Left kidney (tissue), 2 donors: Measurements from ENCODE around the gene DUOXA2. TPM values are rescaled to one million over a fixed set of nuclear protein-coding genes. Genes with fewer than 3 reads are reported as not detected.

Experiments used
- DNase-seq: peaks from one replicate; pipeline ENCODE4 v3.0.0-alpha.2; 2013
- polyA plus RNA-seq: library from polyadenylated mRNA; unstranded; fragments of 120-200 nt; gene quantifications from one replicate; pipeline ENCODE4 v1.2.1, GENCODE V29; 2013; ENCODE audit not compliant: insufficient read length

Gene DUOXA2
- polyA plus RNA-seq, 1 donor: not detected

GRCh38 chr15:45136378-45136764, 22.2 kb downstream of the DUOXA2 start:
- DNase-seq: no peak

GRCh38 chr15:45137703-45138102, 23.6 kb downstream of the DUOXA2 start:
- no peak for DNase-seq

- no peak for DNase-seq
Measured at GRCh38 chr15:45138814-45139765, 25.0 kb downstream of the DUOXA2 start.

GRCh38 chr15:45139770-45140169, 25.6 kb downstream of the DUOXA2 start:
- no peak for DNase-seq

GRCh38 chr15:45140557-45141250, 26.6 kb downstream of the DUOXA2 start:
- DNase-seq: no peak

- no peak for DNase-seq
Measured at GRCh38 chr15:45141386-45141785, 27.3 kb downstream of the DUOXA2 start.

GRCh38 chr15:45143056-45143455, 28.9 kb downstream of the DUOXA2 start:
- no peak for DNase-seq

- no peak for DNase-seq
Measured at GRCh38 chr15:45143946-45144345, 29.8 kb downstream of the DUOXA2 start.

- DNase-seq: no peak
Measured at GRCh38 chr15:45144775-45145174, 30.6 kb downstream of the DUOXA2 start.

- DNase-seq: no peak
Measured at GRCh38 chr15:45146405-45146804, 32.3 kb downstream of the DUOXA2 start.

GRCh38 chr15:45147606-45148005, 33.5 kb downstream of the DUOXA2 start:
- DNase-seq: no peak

GRCh38 chr15:45148076-45149059, 34.2 kb downstream of the DUOXA2 start:
- no peak for DNase-seq

GRCh38 chr15:45149060-45149459, 34.9 kb downstream of the DUOXA2 start:
- no peak for DNase-seq

- no peak for DNase-seq
Measured at GRCh38 chr15:45150481-45150880, 36.4 kb downstream of the DUOXA2 start.

GRCh38 chr15:45150997-45151396, 36.9 kb downstream of the DUOXA2 start:
- DNase-seq: no peak

GRCh38 chr15:45151998-45152828, 38.1 kb downstream of the DUOXA2 start:
- no peak for DNase-seq

- DNase-seq: no peak
Measured at GRCh38 chr15:45155739-45156138, 41.6 kb downstream of the DUOXA2 start.

GRCh38 chr15:45156744-45157455, 42.8 kb downstream of the DUOXA2 start:
- DNase-seq: no peak

- no peak for DNase-seq
Measured at GRCh38 chr15:45157974-45158373, 43.8 kb downstream of the DUOXA2 start.

GRCh38 chr15:45161666-45162065, 47.5 kb downstream of the DUOXA2 start:
- DNase-seq: no peak
